Hepatic stellate cell (primary cell): ENCODE data around the gene VIPR2.
"Not testable (repeated sequence)": the region's sequence is repeated elsewhere in the genome, so short reads cannot be mapped to it uniquely, and the experiment has no call there.

ENCODE experiments used
- DNase-seq: peaks from one replicate; pipeline ENCODE4 v3.0.0; 2011; ENCODE audit warnings: low spot score

The VIPR2 gene

GRCh38 chr7:159010411-159010810 is 134.3 kb downstream of the VIPR2 start:
- DNase-seq = no peak

DNA sequence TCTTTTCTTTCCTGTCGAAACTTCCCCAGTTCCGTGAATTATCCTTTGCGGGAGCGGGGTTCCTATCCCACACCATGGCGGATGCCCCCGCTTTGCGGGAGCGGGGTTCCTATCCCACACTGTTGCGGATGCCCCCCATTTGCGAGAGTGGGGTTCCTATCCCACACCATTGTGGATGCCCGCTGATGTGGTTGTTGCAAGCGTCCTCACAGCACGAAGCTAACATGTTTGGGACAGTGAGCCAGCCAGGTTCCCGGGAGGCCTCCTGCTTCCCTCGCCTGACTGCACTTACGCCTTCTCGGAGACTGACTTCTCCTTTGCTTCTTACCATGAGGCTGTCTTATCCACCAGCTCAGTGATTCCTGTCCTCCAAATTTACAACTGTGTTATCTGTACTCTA is 134.7 kb downstream of the VIPR2 start:
- DNase-seq = no peak

- DNase-seq = no peak
Observed at GRCh38 chr7:159008417-159008816, 136.2 kb downstream of the VIPR2 start.

- DNase-seq = no peak
Observed at GRCh38 chr7:159007996-159008389, 136.7 kb downstream of the VIPR2 start.

DNA sequence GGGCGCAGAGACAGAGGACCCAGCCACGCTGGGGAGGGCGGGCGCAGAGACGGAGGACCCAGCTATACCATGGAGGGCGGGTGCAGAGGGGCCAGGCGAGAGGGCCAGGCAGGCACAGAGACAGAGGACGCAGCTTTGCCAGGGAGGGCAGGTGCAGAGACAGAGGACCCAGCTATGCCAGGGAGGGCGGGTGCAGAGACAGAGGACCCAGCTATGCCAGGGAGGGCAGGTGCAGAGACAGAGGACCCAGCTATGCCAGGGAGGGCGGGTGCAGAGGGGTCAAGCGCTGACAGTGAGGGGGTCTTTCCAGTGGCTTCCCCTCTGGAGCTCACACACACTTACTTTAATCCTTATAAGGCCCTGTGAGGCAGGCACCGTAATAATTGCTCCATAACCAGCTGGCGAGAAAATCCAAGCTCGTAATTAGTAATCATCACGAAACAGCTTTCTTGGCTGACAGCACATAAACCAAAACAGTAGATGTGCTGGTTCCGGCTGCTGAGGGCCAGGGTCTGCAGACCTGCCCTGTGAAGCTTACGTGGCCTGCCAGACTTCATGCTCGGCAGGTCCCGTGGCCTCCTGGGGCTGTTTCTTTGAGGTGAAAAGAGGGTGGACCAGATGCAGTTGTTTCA is 137.2 kb downstream of the VIPR2 start:
- DNase-seq = no peak

GRCh38 chr7:159006610-159007130 is 138.0 kb downstream of the VIPR2 start:
- no peak for DNase-seq

- not testable (repeated sequence) for DNase-seq
Observed at GRCh38 chr7:159006022-159006609, 138.6 kb downstream of the VIPR2 start.

DNA sequence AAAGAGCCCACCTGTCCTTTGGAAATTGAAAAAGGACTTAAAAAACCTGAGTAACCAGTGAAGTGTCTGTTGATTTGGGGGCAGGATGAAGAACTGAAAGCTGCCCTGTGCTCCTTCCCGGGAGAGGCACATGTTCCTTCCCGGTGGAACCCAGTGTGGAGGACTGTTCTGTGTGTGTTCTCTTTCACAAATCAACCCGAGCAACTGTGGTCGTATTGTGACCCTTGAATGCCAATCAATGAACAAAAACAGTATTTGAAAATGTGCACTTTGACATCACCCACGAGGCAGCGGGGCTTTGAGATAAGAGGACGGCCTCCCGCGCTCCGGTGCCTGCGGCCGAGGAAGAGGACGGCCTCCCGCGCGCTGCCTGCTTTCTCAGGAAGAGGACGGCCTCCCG is 139.0 kb downstream of the VIPR2 start:
- DNase-seq = no peak

DNA sequence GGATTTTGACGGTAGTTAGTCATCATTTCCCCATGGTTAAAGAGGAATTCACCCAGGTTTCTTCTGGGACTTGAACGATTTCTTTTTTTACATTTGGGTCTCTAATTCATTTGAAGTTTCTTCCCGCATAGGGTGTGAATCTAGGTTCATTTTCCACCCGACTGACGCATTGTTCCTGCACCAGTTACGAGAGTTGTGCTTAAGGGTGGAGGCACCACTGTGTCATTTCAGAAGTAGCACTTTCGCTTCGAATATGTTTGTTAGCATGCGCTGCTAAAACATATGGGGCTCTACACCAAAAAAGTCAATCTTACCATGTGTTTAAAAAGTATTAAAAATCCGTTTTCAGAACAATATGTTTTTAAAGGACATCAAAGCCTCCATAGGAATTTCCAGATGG is 140.3 kb downstream of the VIPR2 start:
- no peak for DNase-seq

DNA sequence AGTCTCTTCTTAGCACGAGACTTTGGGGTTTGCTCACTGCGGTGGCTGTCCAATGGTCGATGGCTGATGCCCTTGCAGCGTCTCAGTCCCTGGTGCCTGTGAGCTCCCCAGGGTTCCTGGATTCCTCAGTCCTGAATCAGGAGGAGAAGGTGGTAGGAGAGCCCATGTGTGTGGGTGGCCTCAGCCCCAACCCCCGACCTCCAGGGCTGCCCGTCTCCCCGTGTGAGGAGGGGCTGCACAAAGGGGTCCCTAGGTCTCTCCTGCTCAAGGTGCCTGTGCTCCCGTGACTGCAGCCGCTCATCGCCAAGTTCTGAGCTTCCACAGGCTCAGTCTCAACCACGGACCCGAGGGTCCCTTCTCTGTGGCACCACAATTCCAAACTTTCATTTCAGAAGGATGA is 142.9 kb downstream of the VIPR2 start:
- DNase-seq = no peak

DNA sequence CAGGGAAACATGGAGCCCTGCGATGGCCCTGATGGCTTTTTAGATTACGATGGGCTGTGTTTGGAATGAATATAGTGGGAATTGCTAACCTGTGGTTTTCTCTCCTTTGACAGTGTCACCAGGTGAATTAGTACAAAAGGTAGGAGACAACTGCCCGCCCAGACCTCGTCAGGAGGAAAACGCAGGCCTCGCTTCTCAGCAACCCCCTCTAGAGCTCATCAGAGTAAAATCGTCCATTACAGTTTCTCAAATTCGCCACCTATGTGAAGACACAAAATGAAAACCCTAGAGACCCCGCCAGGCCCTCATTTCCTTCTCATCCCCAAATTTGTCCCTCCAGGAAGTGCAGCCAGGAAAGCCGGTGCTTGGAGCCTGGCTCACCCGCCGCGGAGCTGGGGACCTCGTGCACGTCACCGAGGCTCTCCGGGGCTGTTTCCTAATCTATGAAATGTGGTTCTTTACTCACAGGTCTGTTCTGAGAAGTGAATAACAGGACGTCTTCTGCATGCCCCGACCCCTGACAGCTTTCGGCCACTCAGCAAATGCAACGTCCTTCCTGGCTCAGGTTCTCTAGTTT is 143.7 kb downstream of the VIPR2 start:
- no peak for DNase-seq

- no peak for DNase-seq
Observed at GRCh38 chr7:159000070-159000469, 144.6 kb downstream of the VIPR2 start.

GRCh38 chr7:158999496-158999895 is 145.2 kb downstream of the VIPR2 start:
- DNase-seq = no peak

GRCh38 chr7:158998261-158998660 is 146.4 kb downstream of the VIPR2 start:
- DNase-seq = not testable (repeated sequence)

GRCh38 chr7:158997471-158997870 is 147.2 kb downstream of the VIPR2 start:
- DNase-seq = no peak

DNA sequence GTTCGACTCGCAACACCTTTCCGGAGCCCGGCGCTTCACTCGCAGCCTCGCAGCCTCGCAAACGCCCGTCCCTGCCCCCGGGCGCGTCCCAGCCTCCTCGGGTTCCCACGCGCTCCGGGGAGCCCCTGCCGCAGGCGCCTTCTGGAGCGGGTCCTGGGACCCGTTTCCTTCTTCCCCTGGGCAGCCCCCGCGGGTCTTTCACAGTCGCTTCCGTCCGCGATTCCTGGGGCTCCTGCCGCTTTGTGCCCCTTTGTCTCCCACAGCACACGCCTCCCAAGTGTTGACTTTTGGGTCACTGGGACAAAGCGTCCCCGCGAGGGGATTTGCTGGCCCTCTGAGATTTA is 147.6 kb downstream of the VIPR2 start:
- DNase-seq = no peak

DNA sequence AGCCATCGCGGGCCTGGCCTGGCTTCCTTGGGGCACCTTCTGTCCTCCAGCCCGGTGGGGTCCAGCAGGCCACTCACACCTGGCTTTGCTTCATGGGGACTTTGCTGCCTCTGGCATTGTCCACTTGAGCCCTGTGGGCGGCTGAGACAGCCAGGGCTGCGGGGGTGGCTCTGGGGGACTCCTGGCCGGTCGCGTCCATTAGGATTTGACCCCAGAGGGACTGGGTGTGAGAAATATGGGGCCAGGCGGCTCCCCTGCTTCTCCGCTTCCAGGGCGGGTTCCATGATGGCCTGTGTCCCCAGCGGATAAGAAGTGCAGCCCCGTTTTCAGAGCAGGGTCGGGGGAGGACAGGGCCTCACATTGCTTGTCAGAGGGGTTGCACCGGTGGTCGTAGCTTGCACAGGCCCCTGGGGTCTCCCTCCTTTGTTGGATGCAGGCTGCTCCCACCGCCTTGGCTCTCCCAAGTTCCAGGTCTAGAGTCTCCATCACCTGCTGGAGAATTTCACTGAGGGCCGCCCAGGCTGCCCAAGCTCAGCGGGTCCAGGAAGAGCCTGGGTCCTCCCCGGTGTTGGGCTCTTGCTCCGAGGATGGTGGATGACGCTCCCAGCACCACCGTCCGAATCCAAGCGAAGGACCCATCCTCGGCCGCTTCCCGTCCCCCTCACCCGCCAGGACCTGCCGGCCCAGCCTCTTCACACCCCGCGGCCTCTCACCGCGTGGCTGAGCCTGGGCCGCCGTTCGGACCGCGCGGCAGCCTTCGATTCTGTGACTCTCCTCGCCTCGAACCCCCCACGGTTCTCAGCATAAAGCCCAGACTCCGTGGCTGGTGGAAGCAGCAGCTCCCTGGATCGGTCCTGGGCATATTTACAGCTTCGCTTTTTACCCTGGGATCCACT is 148.2 kb downstream of the VIPR2 start:
- no peak for DNase-seq

DNA sequence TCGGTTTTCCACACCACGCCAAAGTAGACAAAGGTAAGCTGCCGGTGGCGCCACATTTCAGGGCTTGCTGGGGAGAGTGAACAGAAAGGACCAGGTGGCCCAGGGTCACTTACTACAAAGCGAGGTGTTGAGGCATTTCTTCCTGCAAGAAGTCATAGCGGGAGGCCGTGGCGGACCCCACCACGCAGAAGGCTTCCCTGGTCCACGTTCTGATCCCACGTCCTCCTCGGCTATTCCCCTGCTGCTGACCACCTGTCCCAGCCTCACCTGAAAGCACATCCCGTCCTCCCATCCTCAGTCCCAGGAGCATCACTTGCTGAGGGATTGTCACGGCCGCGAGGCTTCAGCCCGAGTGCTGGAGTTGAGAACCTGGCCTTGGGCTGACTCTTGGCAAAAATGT is 149.2 kb downstream of the VIPR2 start:
- DNase-seq = no peak

DNA sequence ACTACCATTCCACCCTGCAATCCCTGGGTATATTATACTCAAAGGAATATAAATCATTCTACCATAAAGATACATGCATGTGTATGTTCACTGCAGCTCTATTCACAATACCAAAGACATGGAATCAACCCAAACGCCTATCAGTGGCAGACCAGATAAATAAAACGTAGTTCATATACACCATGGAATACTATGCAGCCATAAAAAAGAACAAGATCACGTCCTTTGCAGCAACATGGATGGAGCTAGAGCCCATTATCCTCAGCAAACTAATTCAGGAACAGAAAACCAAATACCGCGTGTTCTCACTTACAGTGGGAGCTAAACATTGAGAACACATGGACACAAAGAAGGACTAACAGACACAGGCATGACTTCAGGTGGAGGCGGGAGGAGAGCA is 150.0 kb downstream of the VIPR2 start:
- DNase-seq = no peak

GRCh38 chr7:158993591-158993990 is 151.1 kb downstream of the VIPR2 start:
- no peak for DNase-seq

GRCh38 chr7:158992759-158993158 is 151.9 kb downstream of the VIPR2 start:
- DNase-seq = no peak

GRCh38 chr7:158991824-158992621 is 152.6 kb downstream of the VIPR2 start:
- no peak for DNase-seq
